GM10266 (cell line): ENCODE results near the gene TGFBR3.

ENCODE experiments used
- DNase-seq: peaks from one replicate; pipeline ENCODE4 v3.0.0; 2012; ENCODE audit errors: extremely low spot score
- CTCF ChIP-seq: IDR thresholded peaks from 2 replicates; pipeline ENCODE4 v1.5.1; 2012; ENCODE audit warnings: mild to moderate bottlenecking, low read depth; ENCODE audit not compliant: control insufficient read depth, insufficient read depth; ENCODE audit errors: missing control alignments

TGFBR3 gene

GRCh38 chr1:91716339-91716738, 169.6 kb downstream of the TGFBR3 start:
- TF ChIP-seq CTCF: no peak
- no peak for DNase-seq

- TF ChIP-seq CTCF: no peak
- no peak for DNase-seq
These were observed 170.4 kb downstream of the TGFBR3 start for GRCh38 chr1:91715416-91716000.

- no peak for DNase-seq
- no peak for TF ChIP-seq CTCF
These were observed 171.0 kb downstream of the TGFBR3 start for GRCh38 chr1:91714867-91715381.

- peak; percentile 33 for DNase-seq
- TF ChIP-seq CTCF: no peak
These were observed 172.7 kb downstream of the TGFBR3 start for GRCh38 chr1:91712981-91713841.

GRCh38 chr1:91712393-91712792, 173.6 kb downstream of the TGFBR3 start:
- DNase-seq: no peak
- TF ChIP-seq CTCF: no peak

- TF ChIP-seq CTCF: no peak
- DNase-seq: no peak
These were observed 174.3 kb downstream of the TGFBR3 start for GRCh38 chr1:91711504-91712247.
